Keratinocyte (primary cell): Measurements from ENCODE around the gene COPS8. TPM values are rescaled to one million over a fixed set of nuclear protein-coding genes. Genes with fewer than 3 reads are reported as not detected.

Experiments
- DNase-seq: peaks from one replicate; pipeline ENCODE4 v3.0.0-alpha.2; 2011; ENCODE audit warnings: low read depth, missing footprints, low spot score
- FAIRE-seq: peaks from 2 replicates; lab custom pipeline; 2011; peaks lifted over from hg19 to GRCh38; lab: Jason Lieb, UNC
- H2AFZ ChIP-seq: 2 replicates; pipeline ENCODE4 v1.6.0; 2012; ENCODE audit warnings: low read length, control low read depth, inconsistent platforms; ENCODE audit not compliant: control insufficient read depth
- H3K27ac ChIP-seq: 2 replicates; pipeline ENCODE4 v1.5.1; 2011; ENCODE audit warnings: low read length; ENCODE audit not compliant: control insufficient read depth, insufficient read depth
- H3K27me3 ChIP-seq: 3 replicates; pipeline ENCODE4 v1.6.0; 2011; ENCODE audit warnings: low read length; ENCODE audit not compliant: control insufficient read depth, insufficient read depth; ENCODE audit errors: extremely low read depth
- H3K36me3 ChIP-seq, 2 experiments: 2 replicates in 1 of 2; 3 replicates in 1 of 2; pipeline ENCODE4 v1.5.1; 2011; ENCODE audit warnings: low read length in 2 of 2, mild to moderate bottlenecking in 1 of 2; ENCODE audit not compliant: control insufficient read depth in 2 of 2, insufficient read depth in 2 of 2; ENCODE audit errors: extremely low read depth in 1 of 2
- H3K4me1 ChIP-seq: 3 replicates; pipeline ENCODE4 v1.5.1; 2011; ENCODE audit warnings: low read length; ENCODE audit not compliant: control insufficient read depth, insufficient read depth; ENCODE audit errors: extremely low read depth
- H3K4me2 ChIP-seq: 3 replicates; pipeline ENCODE4 v1.6.0; 2011; ENCODE audit warnings: low read depth, low read length; ENCODE audit not compliant: control insufficient read depth, insufficient read depth; ENCODE audit errors: extremely low read depth
- H3K4me3 ChIP-seq, 3 experiments: fragments of 200-600 bp in 1 of 3; sonication (generic) in 1 of 3; 2 replicates in 2 of 3; 3 replicates in 1 of 3; pipeline ENCODE4 v1.5.1; 2011 to 2016; ENCODE audit warnings: low read length in 3 of 3, mild to moderate bottlenecking in 3 of 3, control low read depth in 2 of 3, inconsistent platforms in 1 of 3, low read depth in 1 of 3, mixed read lengths in 1 of 3, mixed run types in 1 of 3, moderate library complexity in 1 of 3; ENCODE audit not compliant: control insufficient read depth in 2 of 3, insufficient read depth in 2 of 3; ENCODE audit errors: extremely low read depth in 1 of 3
- H3K79me2 ChIP-seq: 2 replicates; pipeline ENCODE4 v1.6.0; 2012; ENCODE audit warnings: low read length; ENCODE audit not compliant: control insufficient read depth, insufficient read depth
- H3K9ac ChIP-seq: 3 replicates; pipeline ENCODE4 v1.6.0; 2011; ENCODE audit warnings: low read length; ENCODE audit not compliant: control insufficient read depth, insufficient read depth; ENCODE audit errors: extremely low read depth
- H3K9me1 ChIP-seq: 3 replicates; pipeline ENCODE4 v1.6.0; 2011; ENCODE audit warnings: low read length; ENCODE audit not compliant: control insufficient read depth, insufficient read depth; ENCODE audit errors: extremely low read depth
- H3K9me3 ChIP-seq: 2 replicates; pipeline ENCODE4 v1.5.1; 2012; ENCODE audit warnings: low read depth, low read length; ENCODE audit not compliant: control insufficient read depth
- H4K20me1 ChIP-seq: 3 replicates; pipeline ENCODE4 v1.6.0; 2011; ENCODE audit warnings: low read length; ENCODE audit not compliant: control insufficient read depth, insufficient read depth; ENCODE audit errors: extremely low read depth
- CTCF ChIP-seq, 3 experiments: IDR thresholded peaks in 1 of 3; conservative IDR thresholded peaks in 1 of 3; optimal IDR thresholded peaks in 1 of 3; 2 replicates in 2 of 3; 3 replicates in 1 of 3; pipeline versions ENCODE3 to v1.5.1; 2011; ENCODE audit warnings: low read length in 3 of 3, mild to moderate bottlenecking in 3 of 3, moderate library complexity in 2 of 3, control low read depth in 1 of 3, inconsistent platforms in 1 of 3; ENCODE audit not compliant: insufficient read depth in 2 of 3; ENCODE audit errors: extremely low read depth in 1 of 3
- EZH2 ChIP-seq: IDR thresholded peaks from one replicate; pipeline ENCODE4 v1.6.1; 2012; ENCODE audit warnings: inconsistent platforms, mild to moderate bottlenecking, low read length, moderate library complexity
- dilution Hi-C: fragments of 300-500 bp; cut with MboI; formaldehyde crosslinking; loops from one replicate; pipeline ENCODE4 v1.7.0; 2020; ENCODE audit warnings: low sequenced_read_pairs; ENCODE audit not compliant: extremely low pct_ligation_motif_present
- polyA plus RNA-seq, 5 experiments: library from polyadenylated mRNA; depleted of rRNA in 3 of 5; stranded (reverse) in 3 of 5; stranded (forward) in 1 of 5; unstranded in 1 of 5; fragments of >200 nt; gene quantifications; 1 replicate in 1 of 5; 2 replicates in 3 of 5; 3 replicates in 1 of 5; pipeline versions ENCODE4 v1.2.1 to v1.2.3, GENCODE V29; 2011 to 2012; ENCODE audit warnings: missing spikeins in 2 of 5, low read depth in 1 of 5, low replicate concordance in 1 of 5

The COPS8 gene
- polyA plus RNA-seq, 1 donor (not counting 4 experiments of a cell fraction or from before 2014, with no cell fraction given), result 136 TPM

GRCh38 chr2:237075749-237076599, 9.7 kb upstream of the COPS8 start:
- H3K9me3 ChIP-seq, result no peaks in the 10 kb centered on the region
- no peaks in the 10 kb centered on the region for H3K79me2 ChIP-seq
- no peaks in the 10 kb centered on the region for H3K9me1 ChIP-seq
- dilution Hi-C loops, result no loop called here
- no peak overlapping the region for H3K27ac ChIP-seq
- DNase-seq (no peak), FAIRE-seq (no peak)
- no peak overlapping the region for H3K9ac ChIP-seq
- H4K20me1 ChIP-seq, result no peaks in the 10 kb centered on the region
- H3K4me2 ChIP-seq, result no peak overlapping the region
- no peak overlapping the region for H3K4me3 ChIP-seq
- no peak overlapping the region for H2AFZ ChIP-seq
- TF ChIP-seq EZH2 (no peak), CTCF (optimal IDR thresholded peaks at IDR 0.05 in 1 of 3, IDR thresholded peaks at IDR 0.05 in 1 of 3, conservative IDR thresholded peaks at IDR 0.05 in 1 of 3; ENCODE audit: extremely low read depth in 1 of 3, insufficient read depth in 2 of 3, low read length in 3 of 3) (no peak)
- peaks cover 3% of the 10 kb centered on the region for H3K4me1 ChIP-seq
- H3K27me3 ChIP-seq, result no peaks in the 10 kb centered on the region
- H3K36me3 ChIP-seq, result no peaks in the 10 kb centered on the region

GRCh38 chr2:237081596-237081995, 4.1 kb upstream of the COPS8 start:
- no peak overlapping the region for H2AFZ ChIP-seq
- dilution Hi-C loops, result no loop called here
- FAIRE-seq (no peak), DNase-seq (no peak)
- no peak overlapping the region for H3K4me3 ChIP-seq
- H3K4me2 ChIP-seq, result no peak overlapping the region
- H3K4me1 ChIP-seq, result peaks cover 3% of the 10 kb centered on the region
- H3K27me3 ChIP-seq, result no peaks in the 10 kb centered on the region
- no peaks in the 10 kb centered on the region for H3K9me1 ChIP-seq
- TF ChIP-seq CTCF (optimal IDR thresholded peaks at IDR 0.05 in 1 of 3, IDR thresholded peaks at IDR 0.05 in 1 of 3, conservative IDR thresholded peaks at IDR 0.05 in 1 of 3; ENCODE audit: extremely low read depth in 1 of 3, insufficient read depth in 2 of 3, low read length in 3 of 3) (no peak), EZH2 (no peak)
- H4K20me1 ChIP-seq, result no peaks in the 10 kb centered on the region
- no peak overlapping the region for H3K27ac ChIP-seq
- H3K36me3 ChIP-seq, result no peaks in the 10 kb centered on the region
- no peaks in the 10 kb centered on the region for H3K9me3 ChIP-seq
- no peak overlapping the region for H3K9ac ChIP-seq
- H3K79me2 ChIP-seq, result peaks cover 11% of the 10 kb centered on the region
